ENCODE data around the gene FBXL14.
"Not testable (repeated sequence)": the region's sequence is repeated elsewhere in the genome, so short reads cannot be mapped to it uniquely, and the experiment has no call there.

Gene FBXL14

DNA sequence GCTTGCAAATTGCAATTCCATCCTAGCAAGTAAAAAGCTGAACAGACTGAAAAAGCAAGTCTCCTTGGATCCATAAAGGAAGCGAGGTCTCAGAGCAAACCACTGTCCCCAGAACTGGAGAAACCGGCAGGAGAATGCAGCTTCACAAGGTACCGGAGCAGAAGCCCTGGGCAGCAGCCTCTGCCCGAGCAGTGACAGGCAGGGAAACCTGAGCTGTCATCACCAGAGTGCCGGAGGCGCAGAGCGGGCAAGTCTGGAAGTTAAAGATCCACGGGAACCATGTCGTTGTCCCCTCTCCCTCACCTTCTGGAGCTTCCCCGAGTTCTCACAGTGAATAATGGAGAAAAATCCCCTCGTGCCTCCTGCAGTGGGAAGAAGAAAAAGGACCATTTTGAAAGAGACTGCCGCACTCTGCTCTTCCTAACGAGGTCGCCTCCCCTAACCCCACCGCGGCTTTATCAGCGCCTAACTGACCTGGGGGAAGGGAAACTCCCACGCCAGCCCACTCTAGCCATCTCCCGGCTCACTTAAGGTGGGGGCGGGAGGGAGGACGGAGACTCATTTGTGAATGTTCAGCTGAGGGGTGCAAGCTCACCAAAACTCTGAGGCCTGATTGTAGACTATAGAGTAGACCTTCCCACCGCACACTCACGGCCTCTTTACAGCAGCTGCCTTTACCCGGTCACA is 27.8 kb downstream of the FBXL14 start:
- DNase-seq: no peak

DNA sequence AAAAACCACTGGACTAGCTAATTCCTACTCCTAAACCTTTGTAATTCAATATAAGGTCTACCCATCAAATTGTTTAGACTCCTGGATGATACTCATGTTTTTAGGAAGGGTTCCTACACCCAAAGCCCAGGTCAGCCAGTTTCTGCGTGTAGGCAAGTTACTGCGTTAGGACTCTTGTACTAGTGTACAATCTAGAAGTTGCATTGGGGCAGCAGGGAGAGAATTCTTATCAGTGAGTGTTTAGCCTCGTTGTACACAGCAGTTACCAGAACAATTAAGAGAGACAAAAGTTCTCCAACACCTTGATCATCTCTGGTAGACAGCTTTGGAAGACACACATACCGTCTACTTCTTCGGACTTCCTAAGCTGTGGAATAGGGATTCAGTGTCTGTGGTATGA is 29.2 kb downstream of the FBXL14 start:
- DNase-seq: no peak

DNA sequence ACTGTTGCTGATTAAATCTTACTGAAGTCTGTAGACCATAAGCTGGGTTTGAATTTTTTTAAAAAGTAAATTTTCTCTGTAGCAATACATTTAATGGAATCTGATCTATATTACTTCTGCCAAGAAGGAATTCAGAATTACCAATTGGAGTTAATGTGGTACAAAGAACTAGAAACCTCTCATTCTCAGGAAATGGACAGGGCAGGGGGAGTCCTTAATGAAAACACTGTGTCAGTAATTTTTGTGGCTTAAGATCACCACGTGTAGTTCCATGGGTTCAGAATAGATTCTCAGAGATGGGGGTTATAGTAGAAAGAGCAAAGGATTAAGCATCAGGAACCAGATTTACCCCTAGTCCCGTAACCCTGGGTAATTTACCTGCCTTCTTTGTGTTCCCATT is 30.3 kb downstream of the FBXL14 start:
- no peak for DNase-seq

DNA sequence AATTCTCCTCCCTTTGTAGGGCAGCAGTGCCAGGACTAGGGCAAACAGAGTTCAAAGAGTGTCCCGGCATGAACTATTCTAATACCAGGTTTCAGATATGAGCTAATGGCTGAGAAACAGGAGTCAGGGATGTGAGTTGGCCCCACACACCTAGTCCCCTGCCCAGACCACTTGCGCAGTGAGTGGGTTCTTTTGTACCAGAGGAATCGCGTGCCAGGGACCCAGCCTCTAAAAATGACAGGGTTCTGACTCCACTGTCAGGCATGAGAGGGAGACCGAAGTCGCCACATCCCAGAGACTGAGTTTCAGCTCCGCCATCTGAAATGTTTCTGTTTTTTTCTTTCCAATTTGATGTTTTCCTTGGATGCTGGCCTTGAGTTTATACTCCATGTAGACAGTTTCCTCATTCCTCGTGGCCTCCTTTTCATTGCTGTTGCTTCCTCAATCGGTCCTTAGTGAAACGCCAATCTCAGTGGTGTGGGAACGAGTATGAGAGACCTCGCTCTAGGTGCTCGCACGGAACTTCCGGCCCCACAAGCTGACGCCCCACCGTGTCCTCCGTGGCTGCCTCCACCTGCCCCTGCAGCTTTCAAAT is 31.5 kb downstream of the FBXL14 start:
- DNase-seq: no peak

DNA sequence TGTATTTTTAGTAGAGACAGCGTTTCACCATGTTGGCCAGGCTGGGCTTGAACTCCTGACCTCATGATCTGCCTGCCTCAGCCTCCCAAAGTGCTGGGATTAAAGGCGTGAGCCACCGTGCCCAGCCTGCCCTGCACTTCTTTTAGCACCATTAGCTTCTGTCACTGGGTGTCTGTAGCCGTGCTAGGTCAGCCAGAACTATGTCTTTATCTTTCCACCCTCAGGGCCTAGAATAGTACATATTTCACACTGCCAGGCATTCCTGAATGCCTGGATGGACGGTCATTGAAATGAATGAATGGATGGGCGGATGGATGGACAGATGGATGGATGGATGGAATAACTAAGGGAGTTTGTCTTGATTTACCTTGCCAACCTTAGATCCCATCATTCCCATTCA is 33.7 kb downstream of the FBXL14 start:
- DNase-seq: no peak

DNA sequence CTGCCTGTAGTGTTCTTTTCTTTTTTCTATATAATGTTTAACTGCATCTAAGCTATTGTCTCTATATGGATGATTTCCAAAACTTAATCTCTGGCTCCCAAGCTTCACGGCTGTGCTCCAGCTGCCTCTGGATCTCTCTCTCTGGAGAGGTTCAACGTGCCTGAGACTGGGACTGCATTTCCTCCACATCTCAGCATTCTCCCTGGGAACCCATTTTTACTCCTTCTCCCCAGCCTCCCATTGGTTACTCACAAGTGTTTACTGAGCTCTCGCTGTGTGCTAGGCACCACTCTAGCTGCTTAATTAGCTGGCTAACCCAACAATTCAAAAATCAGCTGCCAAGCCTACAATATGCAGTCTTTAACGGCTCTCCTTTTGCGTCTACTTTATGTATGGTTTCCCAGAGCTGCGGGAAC is 34.7 kb downstream of the FBXL14 start:
- DNase-seq: no peak

DNA sequence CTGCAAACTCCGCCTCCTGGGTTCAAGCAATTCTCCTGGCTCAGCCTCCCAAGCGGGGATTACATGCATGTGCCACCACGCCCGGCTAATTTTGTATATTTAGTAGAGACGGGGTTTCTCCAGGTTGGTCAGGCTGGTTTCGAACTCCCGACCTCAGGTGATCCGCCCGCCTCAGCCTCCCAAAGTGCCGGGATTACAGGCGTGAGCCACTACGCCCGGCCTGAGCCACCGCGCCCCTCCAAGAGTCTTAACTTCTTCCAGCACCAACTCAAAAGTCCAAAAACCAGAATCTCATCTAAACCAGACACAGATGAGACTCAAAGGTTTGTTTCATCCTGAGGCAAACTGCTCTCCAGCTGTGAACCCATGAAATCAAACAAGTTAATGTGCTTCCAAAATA is 36.3 kb downstream of the FBXL14 start:
- DNase-seq: not testable (repeated sequence)

DNA sequence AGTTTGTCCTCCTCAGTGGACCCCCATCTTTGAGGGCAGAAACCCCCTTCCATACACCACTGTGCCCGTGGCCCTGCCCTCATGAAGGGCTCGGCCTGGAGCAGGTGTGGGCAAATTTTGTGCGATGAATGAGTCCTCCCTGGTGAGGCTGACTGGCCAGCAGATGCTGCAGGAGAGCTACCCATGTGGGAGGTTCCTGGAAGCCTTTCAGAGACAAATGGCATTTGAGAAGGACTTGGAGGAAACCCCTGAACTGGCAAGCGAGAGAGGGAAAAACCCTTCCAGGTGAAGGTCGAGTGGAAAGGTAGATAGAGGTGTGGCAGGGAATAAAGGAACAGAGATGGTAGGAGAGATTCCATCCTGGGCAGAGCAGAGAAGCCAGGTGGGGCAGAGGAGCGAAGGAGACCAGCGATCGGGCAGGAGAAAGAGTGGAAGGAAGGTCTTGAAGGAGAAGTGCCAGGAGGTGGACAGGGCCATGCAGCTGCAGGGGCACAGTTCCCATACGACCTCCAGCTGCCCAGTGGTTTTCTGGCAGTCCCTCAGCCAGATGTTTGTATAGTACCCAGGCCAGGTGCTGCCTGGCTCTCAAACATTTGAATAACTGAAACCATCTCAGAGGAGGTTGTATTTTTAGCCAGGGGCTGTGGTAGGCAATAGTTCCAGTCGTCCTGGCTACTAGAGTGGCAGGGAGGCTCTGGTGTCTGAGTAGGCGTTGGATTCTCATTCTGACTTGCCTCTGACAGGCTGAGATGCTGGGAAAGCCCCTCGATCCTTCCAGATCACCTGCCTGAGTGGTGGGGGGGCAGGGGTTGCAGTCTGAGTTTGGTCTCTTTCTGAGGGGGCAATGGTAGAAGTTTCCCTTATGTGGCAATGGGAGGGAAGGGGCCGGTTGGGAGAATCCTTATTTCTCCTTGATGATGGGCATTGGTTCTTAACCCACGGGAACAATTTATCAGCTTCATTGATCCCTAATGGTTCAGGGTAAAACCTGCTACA is 40.1 kb downstream of the FBXL14 start:
- no peak for DNase-seq

DNA sequence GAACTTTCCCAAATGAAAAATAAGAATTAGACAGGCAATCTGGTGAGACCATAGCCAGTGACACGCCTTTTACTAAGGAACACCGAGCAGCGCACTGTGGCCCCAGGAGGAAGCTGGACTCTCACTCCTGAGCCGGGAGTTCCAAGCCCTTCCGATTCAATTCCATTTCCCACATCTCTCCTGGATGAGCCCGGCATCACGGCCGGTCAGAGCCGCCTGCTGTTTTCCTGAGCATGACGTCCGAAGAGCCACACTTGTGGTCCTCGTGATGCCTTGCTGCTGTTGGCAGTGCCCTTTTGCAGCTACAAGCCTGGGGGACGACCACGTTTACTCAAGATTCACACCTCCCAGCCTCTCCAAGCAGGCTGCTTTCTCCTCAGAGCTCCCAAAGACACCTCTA is 40.8 kb downstream of the FBXL14 start:
- DNase-seq: no peak

DNA sequence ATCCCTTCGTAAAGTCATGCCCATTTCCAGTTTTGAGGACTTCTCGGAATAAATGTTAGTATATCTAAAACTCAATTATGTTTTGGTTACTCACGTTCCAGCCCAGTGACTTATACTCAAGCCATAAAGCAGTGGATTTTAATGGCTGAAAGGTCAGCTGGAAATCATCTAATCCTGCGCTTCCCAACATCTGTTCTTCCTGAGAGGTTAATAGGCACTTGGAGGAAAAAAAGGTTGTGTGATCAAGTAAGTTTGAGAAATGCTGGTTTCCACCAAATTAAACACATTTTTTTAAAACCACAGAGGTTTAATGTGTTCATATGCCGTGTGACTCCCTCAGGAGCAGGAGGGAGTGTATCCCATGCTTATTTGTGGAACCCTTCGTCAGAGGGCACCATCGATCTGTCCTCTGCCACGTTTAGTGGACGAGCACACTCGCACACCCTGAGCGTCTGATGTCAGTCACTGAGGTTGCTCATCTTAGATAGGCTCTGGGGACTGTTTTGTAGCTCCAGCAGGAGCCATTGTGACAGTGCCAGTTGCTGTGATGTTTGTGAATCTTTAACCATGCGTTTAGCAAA is 41.4 kb downstream of the FBXL14 start:
- DNase-seq: no peak

DNA sequence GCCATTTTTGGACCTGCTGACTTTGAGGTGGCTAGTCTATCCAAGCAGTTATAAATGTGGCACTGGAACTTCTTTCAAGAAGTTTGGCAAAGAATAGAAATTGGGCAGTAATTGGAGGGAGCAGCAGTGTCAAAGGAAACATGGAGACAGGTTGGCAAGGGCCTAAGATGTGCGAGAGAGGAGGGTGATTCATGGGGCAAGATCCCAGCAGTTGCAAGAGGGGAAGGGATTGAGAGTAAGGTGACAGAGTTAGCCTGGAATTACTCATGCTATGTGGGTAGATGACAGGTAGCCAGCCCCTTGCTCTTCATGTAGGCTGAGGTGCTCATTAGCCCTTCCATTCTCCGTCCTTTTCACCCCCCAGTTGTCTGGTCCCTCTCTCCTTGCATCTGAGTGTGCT is 42.2 kb downstream of the FBXL14 start:
- no peak for DNase-seq

DNA sequence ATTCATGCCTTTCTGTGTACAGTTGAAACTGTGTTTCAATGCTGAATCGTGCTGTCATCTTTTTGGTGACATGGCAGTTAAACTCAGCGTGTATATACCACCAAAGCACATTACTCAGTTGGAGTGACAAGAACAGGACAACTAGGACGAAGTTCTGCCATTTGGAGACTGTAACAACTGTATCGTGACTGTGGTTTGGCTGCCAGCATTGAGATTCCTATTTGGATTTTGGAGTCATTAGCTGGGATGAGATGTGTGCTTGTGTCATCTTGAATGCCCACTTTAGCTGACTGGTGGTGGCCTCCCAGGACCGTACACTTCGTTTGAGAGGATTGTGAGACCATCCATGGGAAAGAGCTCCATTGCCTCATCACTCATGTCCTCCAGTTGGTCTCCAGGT is 42.9 kb downstream of the FBXL14 start:
- no peak for DNase-seq

DNA sequence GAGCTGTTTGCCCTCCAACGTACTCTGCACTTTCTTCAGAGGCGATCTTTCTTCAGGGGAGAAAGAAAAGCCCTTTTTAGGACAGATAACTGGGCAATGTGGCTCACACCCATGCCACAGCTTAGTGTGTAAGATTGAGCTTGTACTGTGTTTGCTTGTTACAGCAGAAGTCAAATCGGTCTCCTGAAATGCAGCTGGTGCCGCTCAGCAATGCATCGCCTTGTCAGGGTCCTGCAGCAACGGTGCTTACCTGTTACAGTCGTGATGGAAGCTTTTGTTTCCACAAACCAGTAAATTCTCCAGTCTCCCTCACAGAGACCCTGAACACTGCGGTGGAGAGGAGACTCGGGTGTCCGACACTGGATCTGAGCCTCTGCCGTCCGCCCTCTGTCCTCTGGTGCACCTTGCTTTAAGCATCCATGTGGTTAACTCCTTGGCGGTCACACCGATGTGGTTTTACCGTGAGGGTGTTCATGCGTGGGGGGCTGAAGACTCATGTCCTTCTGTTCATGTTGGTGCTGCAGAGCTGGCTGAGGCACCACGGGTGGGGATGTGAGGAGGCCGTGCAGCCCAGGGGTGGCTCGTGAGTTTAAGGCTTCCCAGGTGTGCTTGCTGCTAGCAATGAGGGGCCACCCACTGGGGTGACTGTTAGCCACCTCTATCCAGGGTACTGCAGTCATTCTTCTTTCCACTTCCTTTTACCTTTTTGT is 47.3 kb downstream of the FBXL14 start:
- no peak for DNase-seq

DNA sequence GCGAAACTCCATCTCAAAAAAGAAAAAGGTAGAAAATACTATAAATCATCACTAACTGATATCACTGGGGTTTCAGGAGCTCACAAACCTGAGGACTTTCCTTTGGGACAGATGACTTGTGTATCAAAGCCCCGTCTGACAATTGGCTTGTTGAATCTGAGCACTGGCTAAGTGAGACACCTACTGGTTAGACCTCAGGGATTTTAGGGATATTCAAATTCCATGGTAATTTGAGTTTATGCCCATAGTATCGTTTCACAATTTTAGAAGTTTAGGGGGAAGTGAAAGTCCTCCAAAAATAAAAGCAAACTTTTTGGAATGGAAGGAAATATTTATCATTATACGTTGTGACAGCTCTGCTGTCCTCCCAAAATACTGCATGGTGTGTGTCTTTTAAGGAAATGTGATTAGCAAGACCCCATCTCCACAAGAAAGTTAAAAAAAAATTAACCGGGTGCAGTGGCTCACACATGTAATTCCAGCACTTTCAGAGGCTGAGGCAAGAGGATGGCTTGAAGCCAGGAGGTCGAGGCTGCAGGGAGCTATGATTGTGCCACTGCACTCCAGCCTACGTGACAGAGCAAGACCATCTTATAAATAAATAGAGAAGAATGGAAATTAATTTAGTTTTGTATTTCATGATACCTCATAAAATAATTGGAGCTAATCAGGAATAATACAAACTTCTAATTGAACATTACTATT is 49.2 kb downstream of the FBXL14 start:
- DNase-seq: no peak

DNA sequence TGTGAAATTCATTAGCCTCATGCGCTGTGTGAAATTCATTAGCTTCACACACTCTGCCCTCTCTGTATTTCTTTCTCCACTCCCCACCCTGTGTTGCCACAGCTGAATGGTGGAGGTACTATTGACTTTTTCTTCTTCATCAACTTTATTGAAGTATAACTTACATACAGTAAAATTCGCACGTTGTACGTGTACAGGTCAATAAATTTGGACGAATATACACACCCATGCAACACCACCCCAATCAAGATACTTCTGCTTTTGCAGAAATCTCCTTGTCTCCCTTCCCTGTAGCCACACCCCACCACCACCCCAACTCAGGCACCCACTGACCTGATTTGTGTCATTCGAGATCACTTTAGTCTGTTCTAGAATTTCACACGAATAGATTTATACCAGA is 51.8 kb downstream of the FBXL14 start:
- DNase-seq: no peak

DNA sequence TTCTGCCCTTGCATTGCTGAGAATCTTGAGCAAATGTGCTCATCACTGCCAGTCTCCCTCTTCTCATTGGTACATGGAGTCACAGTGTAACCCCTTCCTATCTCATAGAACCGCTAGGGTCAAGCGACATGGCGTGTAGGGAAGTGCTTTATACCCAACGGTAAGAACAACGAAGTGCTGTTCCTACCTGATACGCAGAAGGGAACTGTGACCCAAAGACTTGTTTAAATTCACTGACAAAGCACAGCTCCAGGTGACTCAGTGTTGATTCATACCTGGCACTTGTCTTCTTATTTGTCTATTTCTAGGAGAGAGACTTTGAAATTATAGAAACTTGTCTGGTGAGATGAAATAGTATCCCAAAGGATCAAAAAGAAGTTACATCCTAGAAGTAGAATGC is 53.7 kb downstream of the FBXL14 start:
- DNase-seq: no peak

DNA sequence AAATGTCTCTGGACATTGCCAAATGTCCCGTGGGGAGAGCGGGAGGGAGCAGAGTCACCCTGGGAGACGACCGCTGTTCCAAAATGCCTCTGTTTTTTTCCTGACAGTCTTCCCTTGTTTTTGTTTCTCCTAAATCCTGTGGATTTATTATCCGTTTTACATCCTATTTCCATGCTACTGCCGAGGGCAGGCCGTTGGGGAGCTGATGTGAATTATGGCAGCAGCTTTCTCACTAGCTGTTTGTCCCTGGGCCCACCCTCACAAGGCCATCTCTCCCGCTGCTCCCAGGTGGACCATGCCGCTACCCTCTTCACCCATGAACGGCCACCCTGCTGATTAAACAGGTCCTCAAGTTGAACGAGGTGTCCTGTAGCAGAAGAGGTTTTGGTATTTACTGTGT is 55.2 kb downstream of the FBXL14 start:
- no peak for DNase-seq

DNA sequence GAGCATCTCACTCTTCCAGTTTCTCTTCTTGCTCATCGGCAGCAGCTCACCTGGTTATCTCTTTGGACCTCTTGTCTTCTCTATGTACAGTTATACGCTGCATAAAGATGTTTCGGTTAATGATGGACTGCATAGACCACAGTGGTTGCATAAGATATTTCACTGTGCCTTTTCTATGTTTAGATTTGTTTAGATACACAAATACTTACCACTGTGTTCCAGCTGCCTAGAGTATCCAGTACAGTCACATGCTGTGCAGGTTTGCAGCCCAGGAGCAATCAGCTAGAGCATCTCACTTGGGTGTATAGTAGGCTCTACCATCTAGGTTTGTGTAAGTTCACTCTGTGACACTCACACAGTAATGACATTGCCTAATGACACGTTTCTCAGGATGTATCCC is 57.6 kb downstream of the FBXL14 start:
- no peak for DNase-seq

DNA sequence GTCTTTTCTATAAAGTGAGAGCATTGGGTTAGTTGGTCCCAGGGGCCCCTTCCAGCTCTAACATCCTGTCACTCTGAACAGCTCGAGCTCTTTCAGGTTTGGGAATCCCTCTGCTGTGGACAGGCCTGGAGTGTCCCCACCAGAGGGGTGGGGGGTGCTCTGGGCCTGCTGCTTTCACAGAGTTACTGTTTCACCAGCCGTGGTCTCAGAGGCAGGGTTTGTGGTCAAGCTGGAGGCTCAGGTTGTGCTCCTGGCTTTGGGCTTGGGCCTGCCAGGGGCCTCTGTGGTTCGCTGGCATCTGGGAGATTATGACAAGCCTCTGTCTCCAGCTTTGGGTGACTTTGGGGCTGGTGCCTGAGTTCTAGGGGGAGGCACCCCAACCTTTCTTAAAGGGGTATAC is 59.6 kb downstream of the FBXL14 start:
- no peak for DNase-seq

DNA sequence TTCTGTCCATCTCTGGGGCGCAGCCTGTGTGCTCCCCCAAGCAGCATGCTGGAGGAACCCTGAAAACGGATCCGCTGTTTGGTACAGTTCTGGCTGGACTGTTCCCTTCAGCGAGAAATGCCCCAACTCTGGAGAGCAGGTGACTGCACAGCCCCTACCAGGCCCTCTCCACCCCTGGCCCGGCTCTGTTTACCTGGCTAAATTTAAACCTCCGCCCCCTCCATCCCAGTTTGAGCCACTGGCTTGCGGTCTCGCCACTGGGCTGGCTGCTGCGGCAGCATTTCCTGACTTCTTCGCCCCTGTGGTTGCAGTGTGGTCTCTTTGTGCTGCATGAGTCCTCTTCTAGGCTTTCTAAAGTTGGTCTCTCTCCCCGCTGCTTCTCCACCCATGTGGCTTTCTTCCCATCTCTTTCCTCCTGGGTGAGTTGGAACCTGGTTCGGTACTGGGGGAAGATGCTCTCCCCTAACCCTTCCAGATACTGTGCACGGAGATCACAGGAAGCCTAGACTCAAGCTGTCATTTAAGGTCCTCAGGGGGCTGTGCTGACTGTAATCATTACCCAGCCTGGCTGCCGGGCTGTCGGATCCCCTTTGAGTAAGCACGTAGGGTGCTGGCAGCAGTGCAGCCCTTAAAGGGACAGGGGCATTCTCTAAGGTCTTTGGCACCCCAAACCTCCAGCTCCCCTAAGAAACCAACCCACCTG is 60.6 kb downstream of the FBXL14 start:
- DNase-seq: no peak

DNA sequence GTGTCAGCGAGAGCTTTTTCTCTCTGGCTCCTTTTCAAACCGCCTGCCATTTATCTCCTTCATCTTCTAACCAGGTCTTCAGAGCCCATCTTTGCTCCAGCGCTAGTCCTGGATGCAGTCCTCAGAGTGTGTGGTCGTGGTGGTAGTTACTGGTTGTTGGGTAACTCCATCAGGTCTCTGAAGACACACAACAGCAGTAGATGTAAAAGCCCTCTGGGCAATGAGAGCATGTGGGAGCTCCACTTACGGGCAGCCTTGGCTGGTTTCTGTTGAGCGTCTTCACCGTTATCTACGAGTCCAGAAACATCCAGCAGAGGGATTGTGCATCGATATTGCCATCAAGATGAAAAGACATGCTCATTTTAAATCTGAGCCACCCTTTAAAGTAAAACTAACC is 61.2 kb downstream of the FBXL14 start:
- DNase-seq: no peak
